ENCODE results near the gene RNF113B. TPM values are rescaled to one million over a fixed set of nuclear protein-coding genes. Genes with fewer than 3 reads are reported as not detected.
A peak's percentile ranks its signal among the peaks of the same experiment; 100 is the strongest.

The RNF113B gene
- total RNA-seq, 1 donor from 2014 or later, result not detected

DNA sequence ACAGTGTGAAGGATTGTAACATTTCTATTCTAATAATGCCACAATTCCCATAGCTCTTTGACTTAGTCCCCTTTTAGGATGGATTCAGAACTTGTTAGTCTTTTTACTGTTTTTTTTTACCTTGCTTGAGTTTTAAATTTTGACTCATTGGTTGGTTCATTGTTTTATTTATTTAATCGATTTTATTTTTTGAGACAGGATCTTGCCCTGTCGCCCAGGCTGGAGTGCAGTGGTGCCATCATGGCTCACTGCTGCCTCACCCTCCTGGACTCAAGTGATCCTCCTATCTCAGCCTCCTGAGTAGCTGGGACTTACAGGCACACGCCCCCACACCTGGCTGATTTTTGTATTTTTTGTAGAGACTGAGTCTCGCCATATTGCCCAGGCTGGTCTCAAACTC is 5.1 kb upstream of the RNF113B start:
- DNase-seq (ENCODE audit: low spot score) (no peak), ATAC-seq (no peak)
- intact Hi-C loops (cut with DNase I), result no loop called here

DNA sequence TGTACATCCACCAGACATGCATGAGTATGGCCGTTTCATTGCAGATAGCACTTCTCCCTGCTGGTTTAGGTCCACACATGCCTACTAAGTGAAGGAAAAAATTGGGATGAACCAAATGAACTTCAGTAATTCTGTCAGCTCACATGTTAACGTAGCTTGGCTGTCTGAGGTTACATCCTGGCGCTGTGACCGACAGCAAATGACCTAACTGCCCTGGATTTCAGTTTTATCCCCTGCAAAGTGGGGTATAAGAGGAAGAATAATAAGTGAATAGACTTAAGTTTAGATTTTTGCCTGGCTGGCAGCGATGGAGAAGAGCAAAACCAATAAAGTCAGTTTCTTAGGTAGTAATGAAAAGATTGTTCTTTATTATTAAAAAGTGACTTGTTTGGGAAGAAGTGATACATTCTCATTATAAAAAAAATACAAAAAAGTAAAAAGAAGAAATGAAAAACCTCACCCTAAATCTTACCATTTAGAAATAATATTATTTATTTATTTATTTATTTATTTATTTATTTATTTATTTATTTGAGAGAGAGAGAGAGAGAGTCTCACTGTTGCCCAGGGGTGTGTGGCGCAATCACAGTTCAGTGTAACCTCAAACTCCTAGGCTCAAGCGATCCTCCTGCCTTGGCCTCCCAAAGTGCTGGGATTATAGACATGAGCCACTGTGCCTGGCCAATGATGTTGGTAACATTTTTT is 4.2 kb upstream of the RNF113B start:
- ATAC-seq (no peak), DNase-seq (ENCODE audit: low spot score) (no peak)
- intact Hi-C loops (cut with DNase I), result no loop called here

DNA sequence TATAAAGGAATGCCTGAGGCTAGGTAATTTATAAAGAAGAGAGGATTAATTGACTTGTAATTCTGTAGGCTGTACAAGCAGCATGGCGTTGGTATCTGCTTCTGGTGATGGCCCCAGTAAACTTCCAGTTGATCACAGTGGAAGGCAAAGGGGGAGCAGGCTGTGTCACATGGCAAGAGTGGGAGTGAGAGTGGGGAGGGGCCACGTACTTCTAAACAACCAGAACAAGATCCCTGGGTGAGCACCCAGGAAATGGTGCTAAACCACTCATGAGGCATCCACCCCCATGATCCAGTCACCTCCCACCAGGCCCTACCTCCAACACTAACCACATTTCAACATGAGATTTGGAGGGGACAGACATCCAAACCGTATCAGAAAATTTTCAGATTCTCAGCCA is 3.0 kb upstream of the RNF113B start:
- ATAC-seq, result no peak
- intact Hi-C loops (cut with DNase I), result no loop called here
- no peak for DNase-seq (ENCODE audit: low spot score)

DNA sequence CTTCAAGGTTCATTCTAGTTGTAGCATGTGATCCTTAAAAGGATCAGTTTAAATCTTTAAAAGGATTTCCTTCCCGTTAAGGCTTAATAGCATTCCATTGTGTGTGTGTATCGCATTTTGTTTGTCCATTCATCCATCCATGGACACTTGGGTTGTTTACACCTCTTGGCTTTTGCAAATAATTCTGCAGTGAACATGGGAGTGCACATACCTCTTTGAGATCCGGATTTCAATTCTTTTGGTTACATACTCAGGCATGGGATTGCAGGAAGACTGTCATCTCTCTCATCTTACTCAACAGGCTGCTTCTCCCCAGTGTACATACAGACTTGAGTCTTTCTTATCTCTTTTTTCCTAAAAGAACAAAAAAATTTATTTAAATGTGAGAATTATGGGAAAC is 1.2 kb downstream of the RNF113B start:
- DNase-seq (ENCODE audit: low spot score) (no peak), ATAC-seq (no peak)
- intact Hi-C loops (cut with DNase I), result no loop called here

DNA sequence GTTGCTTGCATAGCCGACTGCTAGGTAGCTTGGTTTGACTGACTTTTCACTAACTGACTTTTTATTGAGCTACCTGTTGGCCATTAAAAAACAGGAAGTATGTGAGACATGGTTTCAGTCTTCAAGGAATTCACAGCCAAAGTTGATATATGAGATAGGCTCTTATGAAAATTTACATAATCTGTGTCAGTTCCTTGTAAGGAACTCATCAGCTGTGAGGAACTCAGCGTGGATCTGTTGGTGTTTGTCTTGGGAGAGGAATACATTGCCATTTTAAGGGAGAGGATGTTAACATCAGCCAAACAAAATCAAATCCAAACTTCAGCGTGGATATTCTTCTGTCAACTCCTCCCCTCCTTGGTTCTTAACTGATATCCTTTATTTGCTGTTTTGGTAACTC is 2.0 kb downstream of the RNF113B start:
- ATAC-seq, result peak; percentile 47
- no peak for DNase-seq (ENCODE audit: low spot score)
- intact Hi-C loops (cut with DNase I), result no loop called here

DNA sequence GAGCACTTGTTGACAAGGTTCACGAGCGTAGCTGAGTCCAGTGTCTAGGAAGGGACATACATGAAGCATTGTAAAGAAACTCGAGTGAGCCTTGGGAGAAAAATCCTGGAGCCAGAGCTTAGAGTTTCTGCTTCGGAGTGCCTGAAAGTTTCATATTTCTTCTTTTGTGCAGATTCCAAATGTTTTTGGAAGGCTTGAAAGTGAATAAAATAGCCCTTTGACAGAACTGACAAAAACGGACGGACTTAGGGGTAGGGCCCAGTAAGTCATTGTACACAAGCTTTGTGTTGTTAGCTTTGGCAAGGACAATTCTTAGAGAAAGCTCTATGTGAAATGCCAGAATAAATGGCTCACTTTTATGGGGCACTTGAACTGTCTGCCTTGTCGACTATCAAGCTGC is 2.8 kb downstream of the RNF113B start:
- intact Hi-C loops (cut with DNase I), result no loop called here
- ATAC-seq (peak; percentile 21), DNase-seq (ENCODE audit: low spot score) (no peak)

DNA sequence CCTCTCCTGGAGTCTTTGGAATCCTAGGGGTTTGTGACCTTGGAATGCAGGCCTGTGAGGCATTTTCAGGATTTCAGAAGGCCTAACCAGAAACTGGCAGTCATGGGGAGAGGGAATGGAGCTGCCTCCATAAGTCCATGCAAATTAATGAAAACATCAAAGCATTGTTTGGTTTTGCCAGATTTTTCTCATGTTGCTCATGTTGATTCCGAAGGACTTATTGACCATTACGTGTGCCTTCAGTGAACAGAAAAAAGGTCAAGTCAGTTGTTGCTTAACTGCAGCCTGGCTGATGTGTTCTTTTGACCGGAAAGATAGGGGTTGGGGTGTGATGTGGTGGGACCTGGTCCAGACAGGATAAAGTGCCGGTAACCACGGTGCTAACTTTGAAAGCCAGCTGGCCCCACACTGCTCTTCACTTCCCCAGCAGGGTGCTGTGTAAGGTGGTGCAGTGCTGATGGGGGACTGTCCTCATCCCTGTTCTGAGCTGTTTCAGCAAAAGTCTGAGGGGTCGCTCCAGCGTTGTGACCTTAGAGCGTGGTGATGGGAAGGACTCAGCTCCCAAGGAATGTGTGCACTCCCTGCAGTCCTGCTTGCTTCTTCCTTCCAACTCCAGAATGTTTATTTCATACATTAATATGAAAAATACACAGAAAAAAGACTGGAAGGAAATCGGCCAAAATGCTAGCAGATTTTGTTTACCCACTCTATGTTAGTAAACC is 3.5 kb downstream of the RNF113B start:
- DNase-seq (ENCODE audit: low spot score), result no peak
- intact Hi-C loops (cut with DNase I), result no loop called here

DNA sequence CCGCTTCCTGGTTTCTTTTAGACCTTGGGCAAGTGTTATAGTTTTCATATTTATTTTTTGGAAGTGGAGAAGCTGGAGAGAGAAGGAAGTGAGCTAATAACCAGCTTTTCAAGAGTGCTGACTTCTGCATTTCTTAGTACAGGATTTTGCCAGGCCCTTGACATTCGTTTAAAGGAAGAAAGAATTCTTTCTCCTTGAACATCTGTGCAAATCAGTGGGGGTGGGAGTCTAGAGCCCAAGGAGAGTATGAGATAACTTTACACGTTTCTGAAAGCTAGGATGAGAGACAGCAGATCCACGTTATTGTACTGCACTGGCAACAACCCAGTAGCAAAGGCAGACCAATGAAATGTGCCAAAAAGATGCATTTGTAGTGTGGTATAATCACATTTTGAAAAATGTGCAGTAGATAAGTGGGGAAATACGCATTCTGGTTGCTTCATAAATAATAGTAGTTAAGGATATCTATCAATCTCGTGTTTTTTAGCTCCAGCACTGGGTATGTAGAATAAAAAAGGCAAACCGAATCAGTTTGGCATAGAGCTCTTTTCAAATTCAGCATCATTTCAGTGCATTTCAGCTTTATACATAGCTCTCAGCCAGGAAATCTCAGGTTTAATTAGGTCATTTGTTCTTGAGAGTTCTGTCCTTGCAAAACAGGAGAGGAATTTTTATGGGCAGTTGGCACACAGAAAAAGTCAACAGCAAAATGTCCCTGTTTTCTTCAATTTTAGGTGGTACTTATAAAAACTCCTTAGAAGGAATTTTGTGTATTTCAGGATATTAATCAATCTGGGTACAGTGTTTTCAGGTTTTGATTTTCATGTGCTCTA is 4.3 kb downstream of the RNF113B start:
- intact Hi-C loops (cut with DNase I), result no loop called here
- DNase-seq (ENCODE audit: low spot score) (no peak), ATAC-seq (peak; percentile 51)

More for the DNA sequence above, 3.5 kb downstream of the RNF113B start:
- ATAC-seq, result peak; percentile 55

DNA sequence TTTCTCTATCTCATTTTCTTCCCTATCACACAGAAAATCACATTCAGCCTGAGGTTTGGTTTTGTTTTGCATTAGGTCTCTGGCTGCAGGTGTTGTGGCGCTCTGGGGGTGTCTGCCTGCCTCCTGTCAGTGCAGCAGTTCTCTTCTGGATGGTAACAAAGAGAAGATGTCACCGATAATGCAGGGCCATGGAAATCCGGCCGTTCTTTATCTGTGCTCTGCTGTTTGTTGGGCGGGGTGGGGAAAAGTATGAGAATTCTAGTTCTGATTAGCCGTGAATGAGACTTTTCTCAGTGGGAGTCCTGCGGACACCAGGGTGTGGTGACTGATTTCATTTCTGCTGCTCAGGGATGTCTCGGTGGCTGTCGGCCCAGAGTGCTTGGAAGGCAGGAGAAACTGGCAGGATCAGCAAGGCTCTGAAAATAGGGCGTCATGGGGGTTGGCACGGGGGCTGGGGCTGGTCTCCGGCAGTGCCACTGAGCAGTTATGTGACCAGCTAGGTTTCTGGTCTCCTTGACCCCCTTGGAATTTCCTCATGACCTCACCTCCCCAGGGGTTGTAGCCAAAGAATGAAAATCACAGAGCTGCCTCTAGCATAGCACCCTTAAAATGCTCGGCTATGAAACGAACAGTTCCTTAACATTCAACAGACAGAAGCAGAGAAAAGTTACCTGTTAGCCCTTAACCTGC is 5.0 kb downstream of the RNF113B start:
- intact Hi-C loops (cut with DNase I), result no loop called here
- ATAC-seq (peak; percentile 57), DNase-seq (ENCODE audit: low spot score) (no peak)

DNA sequence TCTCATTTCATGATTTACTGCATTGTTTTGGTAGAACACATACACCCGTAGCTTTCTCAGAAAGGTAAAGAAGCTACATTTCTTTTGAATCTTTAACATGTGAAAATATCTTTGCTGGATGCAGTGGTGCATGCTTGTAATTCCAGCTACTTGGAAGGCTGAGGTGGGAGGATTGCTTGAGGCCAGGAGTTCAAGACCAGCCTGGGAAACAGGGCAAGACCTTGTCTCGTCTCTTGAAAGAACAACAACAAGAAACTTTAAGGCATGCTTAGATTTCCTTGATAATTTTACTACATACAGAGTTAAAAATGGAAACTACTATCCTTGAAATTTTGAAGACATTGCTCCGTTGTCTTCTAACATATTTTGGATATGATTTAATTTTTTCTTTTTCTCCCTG is 7.7 kb downstream of the RNF113B start:
- intact Hi-C loops (cut with DNase I), result no loop called here
- DNase-seq (ENCODE audit: low spot score) (no peak), ATAC-seq (no peak)

DNA sequence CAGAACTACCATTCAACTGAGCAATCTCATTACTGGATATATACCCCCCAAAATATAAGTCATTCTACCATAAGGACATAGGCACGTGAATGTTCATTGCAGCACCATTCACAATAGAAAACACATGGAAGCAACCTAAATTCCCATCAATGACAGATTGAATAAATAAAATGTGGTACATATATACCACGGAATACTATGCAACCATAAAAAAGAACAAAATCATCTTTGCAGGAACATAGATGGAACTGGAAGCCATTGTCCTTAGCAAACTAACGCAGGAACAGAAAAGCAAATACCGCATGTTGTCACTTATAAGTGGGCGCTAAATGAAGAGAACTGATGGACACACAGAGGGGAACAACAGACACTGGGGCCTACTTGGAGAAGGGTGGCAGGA is 14.1 kb downstream of the RNF113B start:
- DNase-seq (ENCODE audit: low spot score) (no peak), ATAC-seq (no peak)
- intact Hi-C loops (cut with DNase I), result no loop called here

DNA sequence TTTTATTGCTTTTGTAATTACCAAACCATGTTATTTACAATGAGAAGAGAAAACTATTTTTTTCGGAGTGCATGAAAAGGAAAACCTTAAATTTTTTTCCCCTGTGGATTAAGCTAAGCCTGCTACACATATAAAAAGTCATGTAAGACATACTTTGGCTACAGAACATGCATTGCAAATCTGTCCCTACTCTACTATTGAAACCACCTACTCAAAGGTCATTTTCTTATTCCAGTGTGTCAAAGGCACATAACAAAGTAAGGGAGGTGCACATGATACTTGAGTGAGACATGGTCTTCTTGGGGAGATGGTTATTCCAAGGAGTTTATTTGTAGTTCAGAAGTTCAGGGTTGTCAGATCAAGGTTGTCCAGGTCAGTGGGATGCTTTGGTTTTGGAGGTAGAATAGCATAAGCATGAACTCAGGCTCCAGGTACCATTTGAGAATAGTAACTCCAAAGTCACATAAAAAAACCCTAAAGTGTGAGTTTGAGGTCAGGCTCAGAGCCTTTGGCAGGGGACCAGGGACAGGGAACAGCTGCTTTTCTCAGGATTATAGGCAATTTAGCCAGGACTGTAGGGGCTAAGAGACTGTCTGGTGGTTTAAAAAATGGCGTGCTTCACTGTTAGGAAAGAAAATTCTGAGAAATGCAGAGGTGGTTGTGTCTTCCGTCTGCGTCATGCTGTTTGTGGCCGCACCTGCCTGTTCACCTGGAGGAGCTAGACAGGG is 18.7 kb downstream of the RNF113B start:
- ATAC-seq (no peak), DNase-seq (ENCODE audit: low spot score) (no peak)
- intact Hi-C loops (cut with DNase I), result no loop called here

DNA sequence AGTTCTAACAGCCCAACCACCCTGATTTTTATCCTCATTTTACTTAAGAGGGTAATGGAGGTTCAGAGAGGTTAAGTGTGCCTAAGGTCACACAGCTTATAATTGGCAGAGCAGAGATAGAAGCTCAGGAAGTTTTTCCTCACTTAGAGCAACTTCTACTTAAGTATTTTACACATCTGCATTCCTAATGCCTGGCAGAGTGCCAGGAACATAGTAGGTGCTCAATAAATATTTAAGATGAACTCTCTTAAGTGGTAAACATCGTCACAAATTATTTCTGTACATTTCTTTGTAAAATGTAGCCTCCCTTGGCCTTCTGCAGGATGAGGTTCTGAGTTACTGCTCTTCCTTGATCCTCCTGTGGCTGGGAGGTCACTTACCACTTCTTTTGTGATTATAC is 19.5 kb downstream of the RNF113B start:
- intact Hi-C loops (cut with DNase I), result no loop called here

DNA sequence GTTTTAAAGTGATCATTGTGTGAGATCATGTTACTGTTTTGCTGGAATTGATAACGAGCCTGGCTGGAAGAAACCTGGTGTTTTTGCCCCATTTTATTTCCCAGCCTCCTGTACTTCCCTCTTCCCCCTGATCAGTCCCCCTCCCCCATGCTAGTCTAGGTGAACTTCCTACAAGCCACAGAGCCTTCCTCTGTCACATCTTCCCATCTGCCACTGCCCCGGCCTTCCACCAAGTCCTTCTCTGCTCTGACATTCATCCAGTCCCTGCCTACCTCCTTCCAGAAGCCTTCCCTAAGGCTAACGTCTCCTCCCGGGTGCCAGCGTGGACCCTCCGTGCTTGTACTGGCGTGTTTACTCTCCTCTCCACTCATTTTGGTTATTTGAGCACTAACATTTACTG is 19.9 kb downstream of the RNF113B start:
- DNase-seq (ENCODE audit: low spot score), result no peak
- intact Hi-C loops (cut with DNase I), result no loop called here
- no peak for ATAC-seq

More for the DNA sequence above, 19.5 kb downstream of the RNF113B start:
- ATAC-seq (no peak), DNase-seq (ENCODE audit: low spot score) (no peak)

DNA sequence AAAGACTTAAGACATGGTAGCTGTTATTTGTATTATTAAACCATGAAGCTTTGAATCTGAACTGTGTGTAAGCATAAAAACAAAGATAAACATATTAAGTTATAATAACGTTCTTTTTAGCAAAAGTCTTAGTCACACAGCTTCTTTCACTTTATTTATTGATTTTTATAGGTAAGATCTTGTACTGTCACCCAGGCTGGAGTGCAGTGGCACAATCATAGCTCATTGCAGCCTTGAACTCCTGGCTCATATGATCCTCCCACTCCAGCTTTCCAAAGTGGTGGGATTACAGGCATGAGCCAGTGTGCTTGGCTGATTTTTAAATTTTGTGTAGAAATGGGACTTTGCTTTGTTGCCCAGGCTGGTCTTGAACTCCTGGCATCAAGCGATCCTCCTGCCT is 20.8 kb downstream of the RNF113B start:
- no peak for ATAC-seq
- DNase-seq (ENCODE audit: low spot score), result no peak
- intact Hi-C loops (cut with DNase I), result no loop called here

DNA sequence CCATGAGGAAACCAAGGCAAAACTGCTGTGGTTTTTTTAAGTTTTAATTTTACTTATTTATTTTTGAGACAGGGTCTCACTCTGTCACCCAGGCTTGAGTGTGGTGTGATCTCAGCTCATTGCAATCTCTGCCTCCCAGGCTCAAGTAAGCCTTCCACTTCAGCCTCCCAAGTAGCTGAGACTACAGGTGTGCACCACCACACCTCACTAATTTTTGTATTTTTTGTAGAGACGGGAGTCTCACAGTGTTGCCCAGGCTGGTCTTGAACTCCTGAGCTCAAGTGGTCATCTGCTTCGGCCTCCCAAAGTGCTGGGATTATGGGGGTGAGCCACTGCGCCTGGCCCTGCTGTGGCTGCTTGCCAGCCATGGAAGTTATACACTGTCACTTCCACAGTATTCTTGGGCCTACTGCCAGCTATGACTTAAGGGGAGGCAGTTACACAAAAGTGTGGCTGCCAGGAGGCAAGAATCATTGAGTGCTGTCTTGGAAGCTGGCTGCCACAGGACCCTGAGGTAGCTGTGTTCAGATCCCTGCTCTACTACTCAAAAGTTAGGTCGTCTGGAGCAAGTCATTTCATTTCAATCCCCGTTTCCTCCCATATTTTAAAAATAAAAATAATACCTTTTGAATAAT is 21.5 kb downstream of the RNF113B start:
- intact Hi-C loops (cut with DNase I), result no loop called here
- DNase-seq (ENCODE audit: low spot score), result no peak
- no peak for ATAC-seq

DNA sequence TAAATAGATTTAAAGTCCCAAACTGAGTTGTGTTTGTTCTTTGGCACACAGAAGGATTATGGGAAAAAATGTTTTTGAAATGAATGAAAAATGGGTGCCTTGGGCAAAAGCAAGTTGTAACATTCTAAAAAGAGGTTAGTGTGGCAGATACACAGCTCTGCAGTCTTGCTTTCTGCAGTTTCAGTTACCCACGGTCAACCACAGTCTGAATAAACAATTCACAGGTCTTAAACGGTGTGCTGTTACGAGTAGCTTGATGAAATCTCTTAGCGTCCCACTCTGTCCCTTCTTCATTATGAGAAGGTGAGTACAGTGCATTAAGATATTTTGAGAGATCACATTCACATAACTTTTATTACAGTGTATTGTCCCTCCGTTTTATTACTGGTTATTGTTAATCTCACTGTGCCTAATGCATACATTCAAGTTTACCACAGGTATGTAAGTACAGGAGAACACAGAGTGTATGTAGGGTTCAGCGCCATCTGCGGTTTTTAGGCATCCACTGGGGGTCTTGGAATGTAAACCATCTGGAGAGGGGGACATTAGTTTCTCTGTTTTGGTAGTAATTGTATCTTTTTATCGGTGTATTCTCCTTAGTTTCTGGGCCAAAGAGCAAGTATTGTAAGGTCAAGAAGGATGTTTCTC is 26.1 kb downstream of the RNF113B start:
- DNase-seq (ENCODE audit: low spot score), result no peak
- intact Hi-C loops (cut with DNase I), result no loop called here
- ATAC-seq, result no peak

DNA sequence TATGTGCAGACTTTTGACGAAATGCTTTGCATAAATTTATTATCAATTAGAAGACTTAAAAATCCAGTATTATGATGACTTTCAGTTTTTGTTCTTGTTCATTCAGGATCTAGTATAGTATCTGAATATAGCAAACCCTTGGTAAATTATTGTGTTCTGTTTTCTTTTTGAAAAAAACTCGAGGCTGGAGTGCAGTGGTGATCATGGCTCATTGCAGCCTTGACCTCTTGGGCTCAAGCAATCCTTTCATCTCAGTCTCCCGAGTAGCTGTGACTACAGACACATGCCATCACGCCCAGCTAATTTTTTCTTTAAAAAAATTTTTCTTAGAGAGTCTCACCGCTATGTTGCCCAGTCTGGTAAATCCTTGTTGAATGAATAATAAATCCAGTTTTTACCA is 29.5 kb downstream of the RNF113B start:
- intact Hi-C loops (cut with DNase I), result no loop called here
- DNase-seq (ENCODE audit: low spot score) (no peak), ATAC-seq (no peak)
